ENCODE data around the gene VSIG4.

VSIG4 gene

GRCh38 chrX:66001596-66001995 is 38.3 kb downstream of the VSIG4 start:
- TF ChIP-seq, protein P1, sequence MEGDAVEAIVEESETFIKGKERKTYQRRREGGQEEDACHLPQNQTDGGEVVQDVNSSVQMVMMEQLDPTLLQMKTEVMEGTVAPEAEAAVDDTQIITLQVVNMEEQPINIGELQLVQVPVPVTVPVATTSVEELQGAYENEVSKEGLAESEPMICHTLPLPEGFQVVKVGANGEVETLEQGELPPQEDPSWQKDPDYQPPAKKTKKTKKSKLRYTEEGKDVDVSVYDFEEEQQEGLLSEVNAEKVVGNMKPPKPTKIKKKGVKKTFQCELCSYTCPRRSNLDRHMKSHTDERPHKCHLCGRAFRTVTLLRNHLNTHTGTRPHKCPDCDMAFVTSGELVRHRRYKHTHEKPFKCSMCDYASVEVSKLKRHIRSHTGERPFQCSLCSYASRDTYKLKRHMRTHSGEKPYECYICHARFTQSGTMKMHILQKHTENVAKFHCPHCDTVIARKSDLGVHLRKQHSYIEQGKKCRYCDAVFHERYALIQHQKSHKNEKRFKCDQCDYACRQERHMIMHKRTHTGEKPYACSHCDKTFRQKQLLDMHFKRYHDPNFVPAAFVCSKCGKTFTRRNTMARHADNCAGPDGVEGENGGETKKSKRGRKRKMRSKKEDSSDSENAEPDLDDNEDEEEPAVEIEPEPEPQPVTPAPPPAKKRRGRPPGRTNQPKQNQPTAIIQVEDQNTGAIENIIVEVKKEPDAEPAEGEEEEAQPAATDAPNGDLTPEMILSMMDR (IDR thresholded peaks at IDR 0.05; ENCODE audit: low read depth, low read length, missing control alignments): no peak
- no peak overlapping the region for H3K4me3 ChIP-seq (replicated peaks; ENCODE audit: low read depth, low read length)
- DNase-seq (ENCODE audit: extremely low read depth, low read depth): no peak

DNA sequence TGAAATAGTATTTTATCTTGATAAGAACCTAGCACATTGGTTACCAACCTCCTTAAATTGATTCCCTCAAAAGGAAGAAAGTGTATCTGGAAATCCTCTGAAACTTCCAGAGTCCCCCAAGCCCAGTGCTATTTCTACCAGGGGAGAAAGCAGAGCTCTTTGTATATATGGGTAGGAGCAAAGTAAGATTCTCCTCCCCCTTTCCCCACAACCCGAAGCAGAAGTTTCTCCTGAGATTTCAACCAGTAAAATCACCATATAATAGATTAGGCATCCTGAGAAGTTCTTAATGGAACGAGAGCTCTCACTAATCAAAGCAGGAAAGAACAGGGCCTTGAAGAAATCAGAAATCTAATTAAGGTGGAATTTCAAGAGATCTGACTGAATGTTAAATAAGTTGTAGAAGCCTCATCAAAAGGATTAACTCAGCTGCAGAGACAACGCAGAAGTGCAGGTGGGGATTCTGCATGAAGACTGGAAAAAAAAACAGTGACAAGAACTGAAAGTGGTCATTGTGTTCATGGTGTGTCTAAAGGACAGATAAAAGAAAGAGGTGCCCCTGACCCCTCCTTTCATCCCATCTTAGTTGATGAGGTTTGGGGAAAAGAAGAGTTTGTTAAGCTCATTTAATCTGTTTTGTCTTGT is 39.1 kb downstream of the VSIG4 start:
- TF ChIP-seq, protein P1 (IDR thresholded peaks at IDR 0.05; ENCODE audit: low read depth, low read length, missing control alignments): no peak
- DNase-seq (ENCODE audit: extremely low read depth, low read depth): no peak
- H3K4me3 ChIP-seq (replicated peaks; ENCODE audit: low read depth, low read length): no peak overlapping the region

GRCh38 chrX:66000178-66000577 is 39.7 kb downstream of the VSIG4 start:
- TF ChIP-seq, protein P1 (IDR thresholded peaks at IDR 0.05; ENCODE audit: low read depth, low read length, missing control alignments): no peak
- no peak overlapping the region for H3K4me3 ChIP-seq (replicated peaks; ENCODE audit: low read depth, low read length)
- DNase-seq (ENCODE audit: extremely low read depth, low read depth): no peak

DNA sequence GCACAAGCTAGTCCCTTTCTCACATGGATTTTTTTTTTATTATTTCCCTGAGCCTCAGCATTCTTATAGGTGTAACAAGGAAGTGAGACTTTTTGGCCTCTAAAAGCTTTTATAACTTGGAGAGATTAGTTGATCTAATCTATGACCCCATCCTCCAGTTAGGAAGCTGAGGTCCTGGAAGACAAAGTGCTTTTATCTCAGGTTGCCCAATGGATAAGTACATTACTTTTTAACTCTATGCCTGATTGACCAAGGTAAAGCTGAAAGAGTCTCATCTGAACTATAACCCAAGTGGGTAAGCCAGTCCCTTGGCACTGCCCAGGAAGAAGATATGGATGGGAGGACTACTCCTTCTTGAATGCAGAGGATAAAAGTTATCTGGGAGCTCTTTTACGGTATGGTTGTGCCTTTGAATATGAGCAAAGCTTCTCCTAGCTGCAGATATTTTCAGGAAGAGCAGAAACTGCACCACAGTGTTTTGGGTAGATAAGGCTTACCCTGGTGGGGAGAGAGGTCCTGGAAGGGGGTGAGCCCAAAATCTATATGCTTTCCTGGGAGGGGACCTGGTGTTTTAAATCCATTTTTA is 40.2 kb downstream of the VSIG4 start:
- TF ChIP-seq, protein P1 (IDR thresholded peaks at IDR 0.05; ENCODE audit: low read depth, low read length, missing control alignments): no peak
- DNase-seq (ENCODE audit: extremely low read depth, low read depth): no peak
- no peak overlapping the region for H3K4me3 ChIP-seq (replicated peaks; ENCODE audit: low read depth, low read length)

DNA sequence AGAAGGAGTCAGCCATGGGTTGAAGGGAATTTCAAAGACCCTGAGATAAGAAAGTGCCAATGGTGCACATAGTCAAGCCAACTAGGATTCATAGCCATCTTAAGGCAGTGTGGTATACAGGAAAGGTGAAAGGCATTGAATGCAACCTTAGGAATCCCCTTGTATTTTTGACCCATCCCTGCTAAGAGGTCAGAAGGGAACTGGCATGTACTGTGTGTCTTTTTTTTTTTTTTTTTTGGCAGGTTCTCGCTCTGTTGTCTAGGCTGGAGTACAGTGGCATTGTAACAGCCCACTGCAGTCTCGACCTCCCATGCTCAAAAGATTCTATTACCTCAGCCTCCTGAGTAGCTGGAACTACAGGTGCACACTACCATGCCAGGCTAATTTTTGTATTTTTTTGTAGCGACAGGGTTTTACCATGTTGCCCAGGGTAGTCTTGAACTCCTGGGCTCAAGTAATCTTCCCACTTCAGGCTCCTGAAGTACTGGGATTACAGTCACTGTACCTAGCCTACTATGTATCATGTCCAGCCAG is 40.8 kb downstream of the VSIG4 start:
- H3K4me3 ChIP-seq (replicated peaks; ENCODE audit: low read depth, low read length): no peak overlapping the region
- TF ChIP-seq, protein P1 (IDR thresholded peaks at IDR 0.05; ENCODE audit: low read depth, low read length, missing control alignments): no peak
- DNase-seq (ENCODE audit: extremely low read depth, low read depth): no peak

DNA sequence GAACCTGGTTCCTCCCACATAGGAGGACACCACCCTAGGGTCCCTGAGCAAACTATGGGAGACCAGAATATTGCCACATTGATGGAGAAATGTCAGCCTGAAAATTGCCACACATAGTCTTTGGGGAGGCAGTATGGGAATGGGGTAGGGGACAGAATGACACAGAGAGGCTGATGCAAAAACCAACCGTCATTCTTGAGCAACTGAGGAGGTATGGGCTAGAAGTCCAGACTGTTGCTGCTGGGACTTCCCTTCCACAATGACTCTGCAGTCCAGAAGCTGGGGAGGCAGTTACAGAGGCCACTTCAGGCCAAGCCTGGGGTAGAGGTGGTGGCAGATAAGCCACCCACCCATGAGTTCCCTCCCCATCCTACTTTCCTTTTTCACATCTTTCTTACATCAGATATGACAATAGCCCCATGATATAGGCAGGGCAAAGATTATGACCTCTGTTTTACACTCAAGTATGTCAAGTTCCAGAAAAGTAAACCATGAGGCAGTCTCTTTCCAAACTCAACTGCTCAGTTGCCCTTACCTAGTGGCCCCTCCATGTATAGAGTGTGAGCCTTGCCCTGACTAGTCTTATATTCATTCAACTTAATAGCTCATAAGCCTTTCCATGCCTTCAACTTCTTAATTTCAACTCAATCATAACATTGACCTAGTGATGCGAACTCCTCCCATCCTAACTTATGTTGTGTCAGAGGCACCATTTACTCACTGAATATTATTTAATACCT is 41.7 kb downstream of the VSIG4 start:
- DNase-seq (ENCODE audit: extremely low read depth, low read depth): no peak
- TF ChIP-seq, protein P1 (IDR thresholded peaks at IDR 0.05; ENCODE audit: low read depth, low read length, missing control alignments): no peak
- no peak overlapping the region for H3K4me3 ChIP-seq (replicated peaks; ENCODE audit: low read depth, low read length)

All from HFF-Myc (cell line).